Activated CD4-positive, alpha-beta T cell treated with anti-CD3 and anti-CD28 coated beads for 36 hours (primary cell): ENCODE data around the gene RHBDL2. TPM values are rescaled to one million over a fixed set of nuclear protein-coding genes. Genes with fewer than 3 reads are reported as not detected.

Source experiments
- ATAC-seq: fragments of 200-7000 bp; cut with Tn5 transposase; one replicate; pipeline ENCODE4 v1.10.0; 2021; ENCODE audit warnings: mild to moderate bottlenecking, moderate library complexity
- CTCF ChIA-PET: fragments of 350-600 bp; sonication (Branson Sonifier 250); formaldehyde crosslinking; loops from one replicate; lab custom pipeline; 2021; ENCODE audit warnings: antibody characterized with exemption; lab: Charles Lee
- POLR2A ChIA-PET: fragments of 350-600 bp; sonication (Branson Sonifier 250); formaldehyde crosslinking; loops from one replicate; lab custom pipeline; 2021; ENCODE audit warnings: antibody characterized with exemption, inconsistent platforms; lab: Charles Lee
- DNase-seq: peaks from one replicate; pipeline ENCODE4 v3.0.0-alpha.2; 2020
- H3K27ac Mint-ChIP-seq: one replicate; pipeline ENCODE4 v1.8.0; 2021; ENCODE audit warnings: mixed read lengths
- H3K27me3 Mint-ChIP-seq: one replicate; pipeline ENCODE4 v1.8.0; 2021; ENCODE audit warnings: mixed read lengths
- H3K36me3 Mint-ChIP-seq: one replicate; pipeline ENCODE4 v1.8.0; 2021; ENCODE audit warnings: low read depth, mixed read lengths
- H3K4me1 Mint-ChIP-seq: one replicate; pipeline ENCODE4 v1.8.0; 2021; ENCODE audit warnings: mixed read lengths
- H3K4me3 Mint-ChIP-seq: one replicate; pipeline ENCODE4 v1.8.0; 2021; ENCODE audit warnings: mild to moderate bottlenecking, moderate library complexity, mixed read lengths
- H3K9me3 Mint-ChIP-seq: one replicate; pipeline ENCODE4 v1.8.0; 2021; ENCODE audit warnings: low read depth, mixed read lengths
- intact Hi-C, 2 experiments: fragments of 100-400 bp; cut with DNase I in 1 of 2; cut with micrococcal nuclease in 1 of 2; formaldehyde crosslinking; loops; one replicate each; pipeline versions ENCODE4 v1.14.2 to v1.15.1; 2022 to 2024; cut with DNase I, micrococcal nuclease
- total RNA-seq, 2 experiments: library from RNA; stranded (reverse); gene quantifications; one replicate each; pipeline ENCODE4 v1.2.3, GENCODE V29; 2021

Gene RHBDL2
- total RNA-seq, 2 experiments from 2014 or later: not detected

DNA sequence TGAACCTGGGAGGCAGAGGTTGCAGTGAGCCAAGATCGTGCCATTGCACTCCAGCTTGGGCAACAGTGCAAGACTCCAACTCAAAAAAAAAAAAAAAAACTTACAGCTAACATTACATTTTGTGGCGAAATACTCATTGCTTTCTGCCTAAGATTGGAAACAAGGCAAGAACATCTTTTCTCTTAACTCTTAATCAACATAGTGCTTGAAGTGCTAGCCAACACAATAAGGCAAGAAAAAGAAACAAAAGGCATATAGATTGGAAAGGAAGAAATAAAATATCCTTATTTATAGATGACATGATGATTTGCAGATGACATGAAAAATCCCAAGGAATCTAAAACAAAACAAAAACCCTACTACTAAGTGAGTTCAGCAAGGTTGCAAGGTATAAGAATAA lies 35.6 kb downstream of the RHBDL2 start:
- Mint-ChIP-seq H3K36me3 (peaks cover 3% of the 10 kb centered on the region), H3K4me1 (no peaks in the 10 kb centered on the region), H3K4me3 (no peak overlapping the region), H3K9me3 (peaks cover 4% of the 10 kb centered on the region), H3K27me3 (no peaks in the 10 kb centered on the region), H3K27ac (no peak overlapping the region)
- ATAC-seq (no peak), DNase-seq (no peak)
- ChIA-PET CTCF (interaction anchor here (0.6 to 0.7 kb wide), 2 partner anchors 86 to 748 kb away, joined by 3 read pairs; no protein-coding TSS in a partner anchor), POLR2A (no interaction called here)
- intact Hi-C loops: no loop called here

DNA sequence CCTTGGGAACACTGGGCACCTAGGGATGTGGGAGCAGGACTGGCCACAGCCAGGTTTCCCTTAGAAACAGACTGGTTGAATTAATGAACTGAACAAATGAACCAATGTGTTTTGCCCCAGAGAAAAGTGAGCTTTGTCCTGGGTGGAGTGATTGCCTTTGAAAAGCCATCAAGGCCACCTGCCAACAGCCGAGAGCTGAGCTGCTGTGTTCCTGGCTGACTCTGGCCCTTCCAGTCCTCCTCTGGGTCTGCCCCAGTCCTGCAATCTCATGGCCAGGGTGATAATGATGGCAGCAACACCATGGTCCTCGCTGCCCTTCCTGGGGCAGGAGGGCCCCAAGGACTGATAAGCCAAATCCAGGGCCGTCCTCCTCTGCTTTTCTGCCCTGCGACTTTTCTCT lies 42.1 kb downstream of the RHBDL2 start:
- ChIA-PET CTCF (no interaction called here), POLR2A (no interaction called here)
- Mint-ChIP-seq H3K36me3 (no peaks in the 10 kb centered on the region), H3K4me3 (no peak overlapping the region), H3K27ac (no peak overlapping the region), H3K4me1 (peaks cover 3% of the 10 kb centered on the region), H3K27me3 (no peaks in the 10 kb centered on the region), H3K9me3 (no peaks in the 10 kb centered on the region)
- intact Hi-C loops: no loop called here
- DNase-seq (no peak), ATAC-seq (no peak)

DNA sequence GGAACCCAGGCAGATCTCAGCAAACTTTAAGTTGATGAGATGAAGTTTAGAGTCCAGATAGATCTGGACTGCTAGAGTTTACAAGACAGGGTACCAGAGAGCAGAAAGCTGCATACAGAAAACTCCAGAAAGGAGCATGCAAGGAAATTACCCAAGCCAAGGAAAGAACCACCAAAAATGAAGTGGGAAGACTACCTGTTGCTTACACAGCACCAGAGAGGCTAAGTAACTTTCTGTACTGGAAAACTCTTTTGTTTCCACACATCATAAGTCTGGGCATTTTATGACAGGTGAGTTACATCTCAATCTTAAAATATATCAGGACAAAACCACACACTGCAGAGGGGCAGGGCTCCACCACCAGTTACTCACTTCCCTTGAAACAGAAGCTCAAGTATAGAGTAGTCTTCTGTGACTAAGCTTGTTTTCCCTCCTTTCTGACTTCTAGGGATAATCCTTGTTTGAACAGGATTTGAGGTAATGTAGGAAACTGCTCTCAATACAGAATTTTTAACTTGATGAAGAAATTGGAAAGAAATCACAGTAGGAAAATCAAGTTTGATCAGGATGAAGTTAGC lies 42.9 kb downstream of the RHBDL2 start:
- CTCF ChIA-PET: interaction anchor here (0.6 kb wide), 1 partner anchor 191 kb away, joined by 5 read pairs; no protein-coding TSS in a partner anchor
- Mint-ChIP-seq H3K4me3 (no peak overlapping the region), H3K36me3 (no peaks in the 10 kb centered on the region), H3K27me3 (no peaks in the 10 kb centered on the region), H3K4me1 (peaks cover 3% of the 10 kb centered on the region), H3K27ac (no peak overlapping the region), H3K9me3 (no peaks in the 10 kb centered on the region)
- DNase-seq (no peak), ATAC-seq (peak; percentile 53)
- intact Hi-C loops: no loop called here
- POLR2A ChIA-PET: no interaction called here

DNA sequence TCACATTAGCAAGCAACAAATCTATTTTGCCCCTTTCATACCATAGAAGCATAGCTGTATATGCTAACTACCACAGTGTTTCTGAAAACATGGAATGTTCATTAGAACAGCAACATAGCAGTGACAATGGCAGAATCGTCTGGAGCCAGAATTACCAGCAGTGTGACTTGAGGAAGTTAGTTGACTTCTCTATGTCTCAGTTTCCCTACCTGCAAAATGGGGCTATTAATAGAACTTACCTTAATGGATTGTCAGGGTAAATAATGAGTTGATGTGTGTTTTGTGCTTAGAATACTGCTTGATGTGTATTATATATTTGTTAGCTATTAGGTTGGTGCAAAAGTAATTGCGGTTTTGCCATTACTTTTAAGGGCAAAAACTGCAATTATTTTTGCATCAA lies 45.5 kb downstream of the RHBDL2 start:
- peaks cover 3% of the 10 kb centered on the region for H3K4me1 Mint-ChIP-seq
- ATAC-seq: no peak
- intact Hi-C loops: no loop called here
- no peak for DNase-seq
- no peak overlapping the region for H3K4me3 Mint-ChIP-seq
- no peaks in the 10 kb centered on the region for H3K36me3 Mint-ChIP-seq
- no peak overlapping the region for H3K27ac Mint-ChIP-seq
- POLR2A ChIA-PET: no interaction called here
- CTCF ChIA-PET: interaction anchor here (0.6 kb wide), 1 partner anchor 200 kb away, joined by 3 read pairs; no protein-coding TSS in a partner anchor
- no peaks in the 10 kb centered on the region for H3K27me3 Mint-ChIP-seq
- H3K9me3 Mint-ChIP-seq: no peaks in the 10 kb centered on the region

DNA sequence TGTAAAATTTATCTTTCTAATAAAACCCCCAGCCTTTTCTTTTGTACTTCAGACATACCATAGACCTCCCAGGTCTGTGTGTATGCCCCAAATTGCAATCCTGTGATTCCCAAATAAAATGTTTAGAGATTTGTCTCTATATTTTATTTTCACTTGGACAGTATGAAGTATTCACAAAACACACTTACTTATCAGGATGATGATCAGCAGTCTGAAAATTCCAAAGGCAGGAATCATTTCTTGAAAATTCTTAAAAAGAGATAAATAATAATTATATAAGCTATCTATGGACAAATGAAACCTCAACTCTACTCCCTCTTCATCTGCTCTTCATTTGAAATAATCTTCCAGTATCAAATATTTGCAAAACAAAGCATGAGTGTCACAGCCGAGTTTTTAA lies 48.7 kb downstream of the RHBDL2 start:
- ChIA-PET CTCF (no interaction called here), POLR2A (no interaction called here)
- Mint-ChIP-seq H3K4me3 (no peak overlapping the region), H3K27ac (no peak overlapping the region), H3K27me3 (no peaks in the 10 kb centered on the region), H3K36me3 (no peaks in the 10 kb centered on the region), H3K9me3 (no peaks in the 10 kb centered on the region), H3K4me1 (no peaks in the 10 kb centered on the region)
- intact Hi-C loops: no loop called here
- ATAC-seq: no peak
- no peak for DNase-seq

DNA sequence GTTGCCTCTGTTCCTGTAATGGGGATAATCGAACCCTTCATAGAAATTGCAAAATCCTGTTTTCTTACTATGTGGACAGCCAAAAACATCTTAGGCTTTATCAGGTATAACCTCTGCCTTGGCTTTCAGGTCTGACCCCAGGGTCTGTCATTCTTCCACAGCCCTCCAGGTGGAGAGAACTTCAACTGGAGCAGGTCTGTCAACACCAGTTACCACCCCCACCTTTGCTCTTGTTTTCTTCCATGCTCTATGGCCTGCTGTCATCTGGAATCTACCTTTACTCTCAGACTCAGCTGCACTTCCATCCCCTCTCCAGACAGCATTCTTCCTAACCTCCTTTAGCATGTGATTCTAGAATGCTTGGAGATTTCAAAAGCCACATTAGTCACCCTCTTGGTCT lies 49.9 kb downstream of the RHBDL2 start:
- no peaks in the 10 kb centered on the region for H3K36me3 Mint-ChIP-seq
- H3K9me3 Mint-ChIP-seq: no peaks in the 10 kb centered on the region
- intact Hi-C loops: no loop called here
- H3K4me1 Mint-ChIP-seq: no peaks in the 10 kb centered on the region
- H3K4me3 Mint-ChIP-seq: no peak overlapping the region
- ChIA-PET CTCF (interaction anchor here (0.7 kb wide), 1 partner anchor 42 kb away, joined by 3 read pairs; no protein-coding TSS in a partner anchor), POLR2A (no interaction called here)
- no peak overlapping the region for H3K27ac Mint-ChIP-seq
- ATAC-seq (no peak), DNase-seq (no peak)
- H3K27me3 Mint-ChIP-seq: no peaks in the 10 kb centered on the region

DNA sequence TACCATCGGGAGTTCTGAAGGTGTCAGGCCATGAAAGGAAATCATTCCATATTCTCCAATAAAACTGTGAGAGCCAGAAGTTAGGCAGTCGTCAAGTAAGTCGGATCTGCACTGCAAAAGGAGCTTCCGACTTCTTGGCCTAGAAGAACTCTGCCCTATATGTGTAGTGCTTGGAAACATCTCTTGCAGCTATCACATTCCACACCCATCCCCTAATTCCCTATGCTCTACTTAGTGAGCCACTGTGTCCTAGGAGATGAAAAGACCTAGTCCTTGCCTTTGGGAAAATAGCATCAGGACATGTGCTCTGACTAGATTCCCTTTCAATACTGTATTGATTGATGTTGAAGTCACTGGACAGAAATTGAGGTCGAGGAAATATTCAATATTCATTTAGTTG lies 52.0 kb downstream of the RHBDL2 start:
- intact Hi-C loops: no loop called here
- DNase-seq (no peak), ATAC-seq (no peak)
- H3K4me1 Mint-ChIP-seq: no peaks in the 10 kb centered on the region
- no peak overlapping the region for H3K27ac Mint-ChIP-seq
- no peak overlapping the region for H3K4me3 Mint-ChIP-seq
- ChIA-PET CTCF (interaction anchor here (1.0 kb wide), 1 partner anchor 153 kb away, joined by 5 read pairs; no protein-coding TSS in a partner anchor), POLR2A (no interaction called here)
- H3K9me3 Mint-ChIP-seq: no peaks in the 10 kb centered on the region
- H3K36me3 Mint-ChIP-seq: no peaks in the 10 kb centered on the region
- no peaks in the 10 kb centered on the region for H3K27me3 Mint-ChIP-seq

DNA sequence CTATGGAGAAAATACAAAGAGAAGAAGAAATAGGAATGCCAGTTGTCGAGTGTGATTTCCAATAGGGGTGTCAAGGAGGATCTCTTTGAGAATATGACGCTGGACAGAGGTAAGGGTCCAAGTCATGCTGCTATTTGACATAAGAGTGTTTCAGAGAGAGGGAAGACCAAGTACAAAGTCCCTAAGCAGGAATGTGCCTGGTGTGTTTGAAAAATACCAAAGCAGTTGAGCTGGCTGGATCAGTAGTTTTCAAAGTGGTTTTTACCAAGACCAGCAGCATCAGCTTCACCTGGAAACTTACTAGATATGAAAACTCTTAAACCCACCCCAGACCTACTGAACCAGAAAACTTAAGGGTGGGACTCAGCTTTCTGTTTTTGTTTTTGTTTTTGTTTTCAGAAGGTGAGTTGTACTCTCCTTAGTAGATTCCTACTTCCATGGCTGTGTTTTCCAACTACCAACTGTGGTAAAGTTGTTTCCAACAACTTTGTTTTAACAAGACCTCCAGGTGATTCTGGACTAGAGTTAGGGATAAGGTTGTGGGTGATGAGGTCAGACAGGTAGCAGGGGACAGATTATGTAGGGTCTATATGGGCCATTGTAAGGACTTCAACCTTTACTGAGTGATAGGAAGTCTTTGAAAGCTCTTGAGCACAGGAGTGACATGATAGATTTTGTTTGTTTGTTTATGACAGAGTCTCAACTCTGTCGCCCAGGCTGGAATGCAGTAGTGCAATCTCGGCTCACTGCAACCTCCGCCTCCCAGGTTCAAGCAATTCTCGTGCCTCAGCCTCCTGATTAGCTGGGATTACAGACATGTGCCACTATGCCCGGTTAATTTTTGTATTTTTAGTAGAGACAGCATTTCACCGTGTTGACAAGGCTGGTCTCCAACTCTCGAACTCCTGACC lies 53.0 kb downstream of the RHBDL2 start:
- Mint-ChIP-seq H3K4me1 (no peaks in the 10 kb centered on the region), H3K27me3 (no peaks in the 10 kb centered on the region), H3K36me3 (no peaks in the 10 kb centered on the region), H3K9me3 (no peaks in the 10 kb centered on the region), H3K27ac (no peak overlapping the region), H3K4me3 (no peak overlapping the region)
- DNase-seq (no peak), ATAC-seq (no peak)
- intact Hi-C loops: no loop called here
- CTCF ChIA-PET: interaction anchor here (0.6 to 1.1 kb wide), 4 partner anchors 9 to 235 kb away, joined by 3 to 5 read pairs (median 3); no protein-coding TSS in a partner anchor
- POLR2A ChIA-PET: no interaction called here

DNA sequence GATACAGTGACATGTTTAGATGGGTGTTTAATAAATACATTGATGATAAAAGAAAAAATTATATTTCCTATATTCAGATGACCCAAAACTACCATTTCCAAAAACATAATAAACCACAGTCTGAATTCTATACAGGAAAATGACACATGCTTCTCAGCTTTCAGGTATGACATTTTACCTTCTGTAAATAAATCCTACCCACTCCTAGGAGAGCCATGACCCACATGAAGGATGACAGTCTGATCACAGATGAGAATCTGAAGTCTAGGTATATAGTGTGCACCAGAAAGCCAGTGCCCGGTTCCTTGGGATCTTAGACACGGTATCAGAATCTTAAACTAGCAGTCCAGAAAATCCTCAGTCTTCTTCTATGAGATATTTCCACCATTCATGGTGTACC lies 56.5 kb downstream of the RHBDL2 start:
- CTCF ChIA-PET: no interaction called here
- Mint-ChIP-seq H3K27me3 (no peaks in the 10 kb centered on the region), H3K4me3 (no peak overlapping the region), H3K27ac (no peak overlapping the region), H3K4me1 (no peaks in the 10 kb centered on the region), H3K9me3 (no peaks in the 10 kb centered on the region), H3K36me3 (no peaks in the 10 kb centered on the region)
- DNase-seq (no peak), ATAC-seq (no peak)
- POLR2A ChIA-PET: no interaction called here
- intact Hi-C loops: no loop called here

DNA sequence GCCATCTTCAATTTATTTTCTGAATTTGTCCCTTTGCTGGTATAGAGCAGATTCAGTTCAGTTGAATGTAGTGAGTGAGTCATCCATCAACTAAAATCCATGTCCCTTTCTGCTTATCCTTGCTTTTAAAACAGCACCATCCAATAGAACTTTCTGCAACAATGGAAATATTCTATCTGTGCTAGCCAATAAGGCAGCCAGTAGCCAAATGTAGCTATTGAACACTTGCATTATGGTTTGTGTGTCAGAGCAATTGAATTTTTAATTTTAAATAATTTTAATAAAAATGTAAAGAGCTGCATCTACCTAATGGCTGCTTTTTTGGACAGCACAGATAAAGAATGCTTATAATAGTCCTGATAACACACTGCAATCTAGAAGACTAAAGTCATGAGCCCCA lies 60.1 kb downstream of the RHBDL2 start, which contains the start of gene GJA9:
GJA9 (minus strand) TSS at position 101 of the 400 bp plus-strand sequence. CDS start 5,489 bp downstream, outside the sequence.
- CTCF ChIA-PET: interaction anchor here (1.0 kb wide), 2 partner anchors 10 to 776 kb away, joined by 3 read pairs; no protein-coding TSS in a partner anchor

DNA sequence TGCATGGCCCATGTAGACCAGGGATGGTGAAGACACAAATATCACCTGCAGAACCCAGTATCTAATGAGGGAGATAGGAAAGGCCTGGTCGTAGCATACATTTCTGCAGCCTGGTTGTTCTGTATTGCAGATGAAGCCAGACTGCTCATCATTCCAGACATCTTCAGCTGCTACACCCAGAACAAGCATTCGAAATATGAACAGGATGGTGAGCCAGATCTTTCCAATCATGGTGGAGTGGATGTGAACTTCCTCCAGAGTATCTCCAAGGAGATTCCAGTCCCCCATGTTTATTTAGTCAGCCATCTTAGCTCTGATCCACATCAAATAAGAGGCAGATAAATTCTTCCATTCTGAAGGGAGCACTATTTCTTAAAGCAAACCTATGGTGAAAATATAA lies 65.8 kb downstream of the RHBDL2 start:
- Mint-ChIP-seq H3K9me3 (no peaks in the 10 kb centered on the region), H3K27me3 (no peaks in the 10 kb centered on the region), H3K4me1 (peaks cover 26% of the 10 kb centered on the region), H3K27ac (no peak overlapping the region), H3K36me3 (peaks cover 3% of the 10 kb centered on the region), H3K4me3 (no peak overlapping the region)
- ChIA-PET CTCF (interaction anchor here (0.9 kb wide), 1 partner anchor 9 kb away, joined by 3 read pairs; no protein-coding TSS in a partner anchor), POLR2A (no interaction called here)
- intact Hi-C loops: no loop called here
- ATAC-seq: no peak
- no peak for DNase-seq

More for the DNA sequence above, 60.1 kb downstream of the RHBDL2 start, which contains the start of gene GJA9:
- H3K27me3 Mint-ChIP-seq: no peaks in the 10 kb centered on the region
- H3K4me3 Mint-ChIP-seq: no peak within 1 kb of the TSS
- no peaks in the 10 kb centered on the region for H3K4me1 Mint-ChIP-seq
- POLR2A ChIA-PET: no interaction called here
- no peak for ATAC-seq
- H3K36me3 Mint-ChIP-seq: no peaks in the 10 kb centered on the region
- intact Hi-C loops: no loop called here
- no peak within 1 kb of the TSS for H3K27ac Mint-ChIP-seq
- no peak for DNase-seq
- H3K9me3 Mint-ChIP-seq: no peaks in the 10 kb centered on the region
